Psoas muscle (tissue), 8 donors: ENCODE data around the gene NAIF1. TPM values are rescaled to one million over a fixed set of nuclear protein-coding genes. Genes with fewer than 3 reads are reported as not detected.

ENCODE experiments used
- ATAC-seq, 4 donors: fragments of 200-7000 bp; cut with Tn5 transposase; one replicate each; pipeline ENCODE4 v1.9.1; 2020; ENCODE audit warnings: moderate library complexity in 3 of 4, mild to moderate bottlenecking in 2 of 4
- DNase-seq, 2 donors: peaks; one replicate each; pipeline ENCODE4 v3.0.0-alpha.2; 2020
- H3K27ac ChIP-seq: fragments of 200-600 bp; one replicate; pipeline ENCODE4 v1.8.0; 2022
- H3K27me3 ChIP-seq, 3 donors: fragments of 200-600 bp in 1 of 3; one replicate each; pipeline versions ENCODE4 v1.6.1 to v1.8.0; 2013 to 2022; ENCODE audit warnings: low read length in 2 of 3, mild to moderate bottlenecking in 2 of 3, moderate library complexity in 1 of 3; ENCODE audit not compliant: insufficient read depth in 3 of 3
- H3K36me3 ChIP-seq, 2 donors: fragments of 200-600 bp in 1 of 2; one replicate each; pipeline versions ENCODE4 v1.6.1 to v1.8.0; 2013 to 2022; ENCODE audit warnings: low read depth in 1 of 2, mild to moderate bottlenecking in 1 of 2, moderate library complexity in 1 of 2; ENCODE audit not compliant: insufficient read depth in 1 of 2
- H3K4me1 ChIP-seq: fragments of 200-600 bp; one replicate; pipeline ENCODE4 v1.8.0; 2022
- H3K4me3 ChIP-seq: fragments of 200-600 bp; one replicate; pipeline ENCODE4 v1.8.0; 2022; ENCODE audit warnings: mild to moderate bottlenecking
- H3K9me3 ChIP-seq: fragments of 200-600 bp; one replicate; pipeline ENCODE4 v1.8.0; 2022
- WGBS, 3 donors: extraction: QIAGEN DNeasy Blood & Tissue Kit; methylation state at CpG; one replicate each; pipeline versions ENCODE4 v1.1.6 to v1.1.7; 2013; 5-methylcytosine and 5-hydroxymethylcytosine counted together
- intact Hi-C, 2 donors: fragments of 100-400 bp; cut with DNase I; formaldehyde crosslinking; loops; one replicate each; pipeline versions ENCODE4 v1.11.0 to v1.14.2; 2022
- polyA plus RNA-seq, 3 donors: library from polyadenylated mRNA; stranded (reverse); fragments of 200-250 nt; gene quantifications; one replicate each; pipeline ENCODE4 v1.2.3, GENCODE V29; 2013
- total RNA-seq, 4 donors: library from RNA; stranded (reverse); fragmentation: NEBNext Ultra II Directional in 2 of 4; extraction: Animal tissue kit (Norgen Biotek cat#: 25700) in 2 of 4; gene quantifications; one replicate each; pipeline versions ENCODE4 v1.2.1 to v1.2.4, GENCODE V29; 2021 to 2023
- TF ChIP-seq, protein P1 (sequence below): fragments of 200-600 bp; IDR thresholded peaks from one replicate; pipeline ENCODE4 v1.8.0; 2022; ENCODE audit warnings: antibody characterized with exemption
- donor health status: healthy with polysubstance abuse.
- donor health status: DM: no; HTN: no; CAD: no; lungs with moderate emphysema.
- donor health status: Bipolar disorder and iron deficiency.
- donor health status: healthy.
- donor health status: DM: yes; HTN: yes; CAD: no.
- donor health status: DM: no; HTN: no; CAD: no.
- donor health status: DM: no; HTN: no; CAD: no.
- donor health status: DM: yes; HTN: yes; CAD: no.

The NAIF1 gene
- total and polyA plus RNA-seq, 7 donors, result 4.2 to 8.7 (median 6.3) TPM

DNA sequence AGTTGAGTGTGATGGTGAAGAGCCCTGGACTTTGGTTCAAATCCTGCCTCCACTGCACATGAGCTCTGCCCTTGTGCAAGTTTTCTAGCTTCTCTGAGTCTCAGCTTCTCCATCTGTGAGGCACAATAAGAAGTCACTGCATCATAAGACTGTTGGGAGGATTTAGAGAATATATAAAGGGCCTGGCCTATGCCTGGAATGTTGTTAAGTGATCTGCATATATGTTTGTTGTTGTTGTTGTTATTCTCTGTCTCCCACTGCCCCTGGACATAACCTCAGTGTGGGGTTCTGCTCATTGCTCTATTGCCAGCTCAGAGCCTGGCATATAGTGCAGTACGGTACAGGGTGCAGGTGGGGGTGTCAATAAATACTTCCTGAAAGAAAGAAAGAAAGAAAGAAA lies 46.0 kb downstream of the NAIF1 start:
- DNase-seq, result no peak
- no peak for ATAC-seq
- Histone ChIP-seq H3K9me3 (no peaks in the 10 kb centered on the region), H3K4me3 (no peak overlapping the region), H3K4me1 (no peaks in the 10 kb centered on the region), H3K27me3 (no peaks in the 10 kb centered on the region), H3K36me3 (no peaks in the 10 kb centered on the region), H3K27ac (no peak overlapping the region)
- TF ChIP-seq, protein P1, sequence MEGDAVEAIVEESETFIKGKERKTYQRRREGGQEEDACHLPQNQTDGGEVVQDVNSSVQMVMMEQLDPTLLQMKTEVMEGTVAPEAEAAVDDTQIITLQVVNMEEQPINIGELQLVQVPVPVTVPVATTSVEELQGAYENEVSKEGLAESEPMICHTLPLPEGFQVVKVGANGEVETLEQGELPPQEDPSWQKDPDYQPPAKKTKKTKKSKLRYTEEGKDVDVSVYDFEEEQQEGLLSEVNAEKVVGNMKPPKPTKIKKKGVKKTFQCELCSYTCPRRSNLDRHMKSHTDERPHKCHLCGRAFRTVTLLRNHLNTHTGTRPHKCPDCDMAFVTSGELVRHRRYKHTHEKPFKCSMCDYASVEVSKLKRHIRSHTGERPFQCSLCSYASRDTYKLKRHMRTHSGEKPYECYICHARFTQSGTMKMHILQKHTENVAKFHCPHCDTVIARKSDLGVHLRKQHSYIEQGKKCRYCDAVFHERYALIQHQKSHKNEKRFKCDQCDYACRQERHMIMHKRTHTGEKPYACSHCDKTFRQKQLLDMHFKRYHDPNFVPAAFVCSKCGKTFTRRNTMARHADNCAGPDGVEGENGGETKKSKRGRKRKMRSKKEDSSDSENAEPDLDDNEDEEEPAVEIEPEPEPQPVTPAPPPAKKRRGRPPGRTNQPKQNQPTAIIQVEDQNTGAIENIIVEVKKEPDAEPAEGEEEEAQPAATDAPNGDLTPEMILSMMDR, result no peak
- 0 to 91% (median 43%) methylated on average over 1 of the region's 1 CpG for WGBS, 3 donors
- intact Hi-C loops, result no loop called here

DNA sequence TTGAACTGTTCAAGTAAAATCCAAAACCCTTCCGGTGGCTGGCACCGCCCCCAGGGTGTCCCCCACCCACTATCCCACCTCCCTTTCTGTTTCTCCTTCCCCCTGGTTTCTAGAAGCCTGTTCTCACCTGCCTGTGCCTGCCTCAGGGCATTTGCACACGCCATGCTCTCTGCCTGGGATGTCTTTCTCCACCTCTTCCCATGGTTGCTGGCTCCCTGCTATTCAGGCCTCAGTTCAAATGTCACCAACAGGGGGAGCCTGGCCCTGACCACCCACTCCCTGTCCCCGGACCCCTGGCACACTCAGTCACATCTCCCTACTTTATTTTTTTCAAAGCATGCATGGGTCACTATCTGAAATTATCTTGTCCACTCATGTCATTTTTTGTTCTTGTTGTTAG lies 46.4 kb downstream of the NAIF1 start:
- no peak overlapping the region for H3K4me3 ChIP-seq
- H3K27me3 ChIP-seq, result no peaks in the 10 kb centered on the region
- H3K27ac ChIP-seq, result no peak overlapping the region
- TF ChIP-seq, protein P1, result no peak
- ATAC-seq (no peak), DNase-seq (no peak)
- WGBS, 3 donors, result 88 to 93% (median 92%) methylated on average over 4 of the region's 4 CpGs
- intact Hi-C loops, result no loop called here
- H3K4me1 ChIP-seq, result no peaks in the 10 kb centered on the region
- H3K36me3 ChIP-seq, result no peaks in the 10 kb centered on the region
- H3K9me3 ChIP-seq, result no peaks in the 10 kb centered on the region

DNA sequence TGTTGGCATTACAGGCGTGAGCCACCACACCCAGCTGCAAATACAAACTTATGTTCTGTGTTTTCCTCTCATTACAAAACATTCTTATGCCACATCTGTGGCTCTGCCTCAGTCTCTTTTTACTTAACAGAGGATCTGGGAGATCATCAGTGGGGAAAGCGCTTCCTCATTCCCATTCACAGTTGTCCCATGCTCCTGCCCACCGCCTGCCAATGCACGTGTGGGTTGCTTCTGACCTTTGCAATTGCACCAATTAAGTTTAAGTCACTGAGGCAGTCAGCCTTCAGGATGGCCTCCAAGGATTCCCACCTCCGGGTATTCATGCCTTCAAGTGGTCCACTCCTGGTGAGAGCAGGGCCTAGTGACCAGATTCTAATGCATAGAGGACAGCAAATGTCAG lies 51.4 kb downstream of the NAIF1 start:
- Histone ChIP-seq H3K4me1 (no peaks in the 10 kb centered on the region), H3K27ac (no peak overlapping the region), H3K9me3 (no peaks in the 10 kb centered on the region), H3K27me3 (no peaks in the 10 kb centered on the region), H3K4me3 (no peak overlapping the region), H3K36me3 (no peaks in the 10 kb centered on the region)
- ATAC-seq, result no peak
- TF ChIP-seq, protein P1, result no peak
- intact Hi-C loops, result no loop called here
- DNase-seq, result no peak
- 85 to 90% (median 87%) methylated on average over 5 of the region's 5 CpGs for WGBS, 3 donors

Other genes starting within 250 kb of the NAIF1 start
- 10 to 100 TPM; 31.7 to 80.4 (median 54.3) TPM for gene ENG, start 212.7 kb downstream of the NAIF1 start, total RNA-seq
- 10 to 100 TPM; 22.1 to 78.1 (median 28.6) TPM for gene ENG, start 212.7 kb downstream of the NAIF1 start, polyA plus RNA-seq
- gene AK1, start 189.6 kb downstream of the NAIF1 start, total RNA-seq, result 100 to 1,000 TPM; 369 to 854 (median 688) TPM
- gene AK1, start 189.6 kb downstream of the NAIF1 start, polyA plus RNA-seq, result 100 to 1,000 TPM; 310 to 845 (median 778) TPM
- 10 to 100 TPM; 20.3 to 26.1 (median 24.4) TPM for gene ST6GALNAC6, start 167.7 kb downstream of the NAIF1 start, total RNA-seq
- 10 to 100 TPM; 18.5 to 35.5 (median 31.0) TPM for gene ST6GALNAC6, start 167.7 kb downstream of the NAIF1 start, polyA plus RNA-seq
- 10 to 100 TPM in 3 of 4 donors, 1 to 10 TPM in 1; 8.9 to 52.6 (median 27.3) TPM for gene ST6GALNAC4, start 150.3 kb downstream of the NAIF1 start, total RNA-seq
- 10 to 100 TPM; 14.0 to 31.4 (median 14.8) TPM for gene ST6GALNAC4, start 150.3 kb downstream of the NAIF1 start, polyA plus RNA-seq
- under 1 TPM in 2 of 4 donors, not detected in 2; 0.40 to 0.44 TPM for gene PIP5KL1, start 136.5 kb downstream of the NAIF1 start, total RNA-seq
- gene PIP5KL1, start 136.5 kb downstream of the NAIF1 start, polyA plus RNA-seq, result under 1 TPM in 2 of 3 donors, not detected in 1; 0.05 to 0.12 TPM
- gene DPM2, start 129.5 kb downstream of the NAIF1 start, total RNA-seq, result 10 to 100 TPM in 3 of 4 donors, 1 to 10 TPM in 1; 9.7 to 17.4 (median 12.2) TPM
- 10 to 100 TPM; 16.6 to 39.6 (median 37.1) TPM for gene DPM2, start 129.5 kb downstream of the NAIF1 start, polyA plus RNA-seq
- gene EEIG1, start 86.3 kb downstream of the NAIF1 start, total RNA-seq, result 10 to 100 TPM in 1 of 4 donors, 1 to 10 TPM in 3; 3.6 to 11.4 (median 8.3) TPM
- 1 to 10 TPM; 3.6 to 6.1 (median 5.1) TPM for gene EEIG1, start 86.3 kb downstream of the NAIF1 start, polyA plus RNA-seq
- gene SLC25A25, start 912 bp upstream of the NAIF1 start, total RNA-seq, result 10 to 100 TPM in 2 of 4 donors, 1 to 10 TPM in 2; 3.6 to 50.3 (median 20.5) TPM
- 10 to 100 TPM in 2 of 3 donors, 1 to 10 TPM in 1; 9.3 to 12.5 (median 10.6) TPM for gene SLC25A25, start 912 bp upstream of the NAIF1 start, polyA plus RNA-seq
- gene PTGES2, start 60.4 kb upstream of the NAIF1 start, total RNA-seq, result 100 to 1,000 TPM; 102 to 150 (median 116) TPM
- 100 to 1,000 TPM in 2 of 3 donors, 10 to 100 TPM in 1; 61.2 to 134 (median 119) TPM for gene PTGES2, start 60.4 kb upstream of the NAIF1 start, polyA plus RNA-seq
- 1 to 10 TPM in 2 of 4 donors, under 1 TPM in 1, not detected in 1; 0.47 to 2.1 (median 1.4) TPM for gene LCN2, start 82.1 kb upstream of the NAIF1 start, total RNA-seq
- under 1 TPM; 0.08 to 0.90 (median 0.69) TPM for gene LCN2, start 82.1 kb upstream of the NAIF1 start, polyA plus RNA-seq
- 10 to 100 TPM; 14.0 to 21.3 (median 17.8) TPM for gene BBLN, start 92.9 kb upstream of the NAIF1 start, total RNA-seq
- 10 to 100 TPM; 23.1 to 36.2 (median 27.8) TPM for gene BBLN, start 92.9 kb upstream of the NAIF1 start, polyA plus RNA-seq
- gene CIZ1, start 124.3 kb upstream of the NAIF1 start, total RNA-seq, result 100 to 1,000 TPM in 3 of 4 donors, 10 to 100 TPM in 1; 86.0 to 119 (median 109) TPM
- 10 to 100 TPM; 36.2 to 84.7 (median 49.9) TPM for gene CIZ1, start 124.3 kb upstream of the NAIF1 start, polyA plus RNA-seq
- gene DNM1, start 136.1 kb upstream of the NAIF1 start, total RNA-seq, result 1 to 10 TPM; 1.2 to 5.4 (median 3.2) TPM
- gene DNM1, start 136.1 kb upstream of the NAIF1 start, polyA plus RNA-seq, result 1 to 10 TPM; 1.1 to 2.4 (median 1.5) TPM
- 10 to 100 TPM; 63.5 to 85.3 (median 76.7) TPM for gene GOLGA2, start 208.7 kb upstream of the NAIF1 start, total RNA-seq
- gene GOLGA2, start 208.7 kb upstream of the NAIF1 start, polyA plus RNA-seq, result 10 to 100 TPM; 57.2 to 79.4 (median 72.4) TPM
- 10 to 100 TPM in 3 of 4 donors, 1 to 10 TPM in 1; 10.0 to 24.7 (median 13.0) TPM for gene SWI5, start 209.0 kb upstream of the NAIF1 start, total RNA-seq
- 10 to 100 TPM; 20.1 to 23.0 (median 22.6) TPM for gene SWI5, start 209.0 kb upstream of the NAIF1 start, polyA plus RNA-seq